GM10266 (cell line): Measurements from ENCODE around the gene KIF21A.

Experiments
- DNase-seq: peaks from one replicate; pipeline ENCODE4 v3.0.0; 2012; ENCODE audit errors: extremely low spot score
- CTCF ChIP-seq: IDR thresholded peaks from 2 replicates; pipeline ENCODE4 v1.5.1; 2012; ENCODE audit warnings: mild to moderate bottlenecking, low read depth; ENCODE audit not compliant: control insufficient read depth, insufficient read depth; ENCODE audit errors: missing control alignments

KIF21A gene

GRCh38 chr12:39403376-39403775 is 39.5 kb downstream of the KIF21A start:
- no peak for TF ChIP-seq CTCF
- DNase-seq: no peak

- no peak for TF ChIP-seq CTCF
- DNase-seq: peak; percentile 24
These were observed 40.0 kb downstream of the KIF21A start for GRCh38 chr12:39402922-39403321.

GRCh38 chr12:39401459-39401858 is 41.5 kb downstream of the KIF21A start:
- no peak for TF ChIP-seq CTCF
- no peak for DNase-seq

GRCh38 chr12:39395866-39396265 is 47.1 kb downstream of the KIF21A start:
- no peak for TF ChIP-seq CTCF
- no peak for DNase-seq

- no peak for DNase-seq
- no peak for TF ChIP-seq CTCF
These were observed 49.0 kb downstream of the KIF21A start for GRCh38 chr12:39393890-39394289.

- TF ChIP-seq CTCF: no peak
- DNase-seq: no peak
These were observed 49.7 kb downstream of the KIF21A start for GRCh38 chr12:39393179-39393578.

GRCh38 chr12:39392154-39392925 is 50.6 kb downstream of the KIF21A start:
- TF ChIP-seq CTCF: no peak
- no peak for DNase-seq
